Adrenal gland (tissue), 5 donors: ENCODE results near the gene ASPDH.

Experiments used
- CTCF ChIP-seq, 6 experiments: fragments of 450-650 bp in 4 of 6; fragments of 200-600 bp in 2 of 6; sonication (generic) in 1 of 6; IDR thresholded peaks; 1 replicate in 5 of 6; 2 replicates in 1 of 6; pipeline versions ENCODE4 v1.5.1 to v1.8.0; 2016 to 2021; ENCODE audit warnings: antibody characterized with exemption in 6 of 6, mild to moderate bottlenecking in 2 of 6, moderate library complexity in 1 of 6
- POLR2A ChIP-seq, 2 donors: fragments of 450-650 bp; IDR thresholded peaks; one replicate each; pipeline ENCODE4 v1.6.1; 2017; ENCODE audit warnings: antibody characterized with exemption in 2 of 2, mild to moderate bottlenecking in 2 of 2, moderate library complexity in 1 of 2
- donor health status: DM: no; HTN: no; CAD: no.

- TF ChIP-seq CTCF (IDR thresholded peaks at IDR 0.05) (no peak), POLR2A (IDR thresholded peaks at IDR 0.05) (no peak)
These were observed 19.2 kb upstream of the ASPDH start for GRCh38 chr19:50532952-50533351.
